HG03060 (cell line): ENCODE data around the gene CDH4.

Experiments
- ATAC-seq: cut with Tn5 transposase; IDR thresholded peaks from one replicate; pipeline ENCODE4 v1.9.1; 2021; ENCODE audit warnings: low read depth, moderate number of reproducible peaks; ENCODE audit not compliant: unreplicated experiment

The CDH4 gene

GRCh38 chr20:61353261-61354000 is 101.4 kb downstream of the CDH4 start:
- no peak for ATAC-seq

DNA sequence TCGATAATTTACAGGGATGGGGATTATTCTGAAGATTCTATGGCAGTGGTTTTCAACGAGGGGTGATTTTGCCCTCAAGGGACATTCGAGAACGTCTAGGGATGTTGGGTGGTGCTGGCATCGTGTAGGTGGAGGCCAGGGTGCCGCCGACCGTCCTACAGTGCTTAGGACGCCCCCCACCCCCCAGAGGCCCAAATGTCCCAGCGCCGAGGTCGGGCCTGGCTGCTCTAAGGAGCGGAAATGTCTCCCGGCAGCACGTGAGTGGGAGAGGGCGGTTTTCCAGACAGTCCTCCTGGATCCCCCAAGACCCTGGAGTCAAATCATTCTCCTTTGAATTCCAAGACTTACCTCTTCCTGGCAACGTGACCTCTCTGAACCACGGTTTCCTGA is 101.9 kb downstream of the CDH4 start:
- ATAC-seq: no peak

- no peak for ATAC-seq
These were observed 102.4 kb downstream of the CDH4 start for GRCh38 chr20:61354501-61354900.

DNA sequence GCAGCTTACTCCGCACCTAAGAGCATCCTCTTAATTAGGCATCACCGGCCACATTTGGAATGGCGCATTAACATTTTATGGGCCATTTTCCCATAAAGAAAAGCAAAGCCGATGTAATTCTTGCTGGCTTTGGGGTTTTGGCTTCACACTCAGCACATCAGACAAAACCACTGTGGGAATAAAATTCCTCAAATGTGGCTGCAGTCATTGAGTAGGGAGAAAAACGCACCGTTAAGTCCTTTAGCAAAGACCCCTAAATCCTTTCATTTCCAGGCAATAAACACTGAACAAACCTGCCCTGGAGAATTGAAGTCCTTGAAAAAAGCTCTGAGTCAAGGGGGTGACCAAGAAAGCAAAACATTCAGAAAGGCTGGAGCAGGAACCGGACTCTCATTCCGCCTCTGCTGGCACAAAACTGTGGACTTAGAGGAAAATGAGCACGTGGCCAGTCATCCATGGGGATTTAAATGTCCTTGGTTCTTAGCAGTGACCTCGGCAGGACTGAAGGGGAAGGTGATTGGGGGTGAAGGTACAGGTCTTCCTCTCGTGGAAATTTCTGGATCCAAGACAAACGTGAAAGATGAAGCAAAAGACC is 102.9 kb downstream of the CDH4 start:
- ATAC-seq: no peak

DNA sequence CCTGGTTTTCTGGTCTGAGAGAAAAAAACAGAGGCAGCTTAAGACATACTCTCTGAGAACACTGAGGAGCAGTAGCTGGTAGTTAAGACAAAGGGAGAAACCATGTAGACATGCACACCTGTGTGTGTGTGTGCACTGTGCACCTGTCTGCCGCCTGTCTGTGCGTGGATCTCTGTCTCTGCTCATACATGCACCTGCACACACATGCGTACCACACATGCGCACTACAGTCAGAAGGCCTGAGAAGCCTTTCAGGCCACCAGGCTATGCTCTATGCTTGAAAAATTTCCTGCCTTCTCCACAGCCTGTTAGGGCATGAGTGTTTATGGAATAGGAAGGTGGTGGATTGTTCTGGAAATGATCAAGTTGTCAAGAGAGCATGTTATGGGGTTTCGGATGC is 103.5 kb downstream of the CDH4 start:
- no peak for ATAC-seq

DNA sequence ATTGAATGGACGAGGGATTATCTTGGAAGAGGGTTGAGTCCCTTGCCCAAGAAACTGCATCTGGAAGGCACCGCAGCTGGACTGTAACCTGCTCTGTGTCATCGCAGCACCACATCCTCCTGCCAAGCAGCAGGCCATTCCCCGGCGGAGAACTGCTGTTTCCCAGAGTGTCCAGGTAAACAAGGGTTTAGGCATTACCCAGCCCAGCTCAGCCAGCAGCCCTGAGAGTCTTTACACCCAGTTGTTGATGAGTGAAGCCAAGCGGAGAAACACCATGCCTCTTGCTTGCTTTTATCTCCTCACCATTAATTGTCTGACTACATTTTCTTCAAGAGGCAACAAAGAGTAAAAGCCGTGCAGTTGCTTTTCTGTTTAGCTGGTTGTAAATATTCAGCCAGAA is 104.1 kb downstream of the CDH4 start:
- no peak for ATAC-seq

- no peak for ATAC-seq
These were observed 105.1 kb downstream of the CDH4 start for GRCh38 chr20:61357119-61357518.

DNA sequence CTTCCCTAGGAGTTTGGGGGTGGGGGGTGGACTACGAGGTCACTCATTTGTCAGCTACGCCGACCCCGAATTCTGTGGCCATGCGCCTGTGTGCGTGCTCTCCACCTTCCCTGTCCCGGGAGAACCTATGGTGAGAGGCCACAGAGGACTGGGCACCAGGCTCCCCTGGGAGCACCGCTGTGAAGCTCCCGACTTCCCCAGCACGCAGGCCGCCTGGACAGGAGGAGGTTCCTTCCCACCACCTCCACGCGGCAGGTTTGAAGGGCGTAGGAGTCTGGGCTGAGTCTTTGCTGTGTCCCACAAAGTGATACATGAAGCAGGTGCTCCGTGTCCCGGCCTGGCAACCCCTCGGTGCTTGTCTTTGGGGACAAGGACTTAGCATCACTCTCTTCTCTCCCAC is 107.2 kb downstream of the CDH4 start:
- no peak for ATAC-seq

DNA sequence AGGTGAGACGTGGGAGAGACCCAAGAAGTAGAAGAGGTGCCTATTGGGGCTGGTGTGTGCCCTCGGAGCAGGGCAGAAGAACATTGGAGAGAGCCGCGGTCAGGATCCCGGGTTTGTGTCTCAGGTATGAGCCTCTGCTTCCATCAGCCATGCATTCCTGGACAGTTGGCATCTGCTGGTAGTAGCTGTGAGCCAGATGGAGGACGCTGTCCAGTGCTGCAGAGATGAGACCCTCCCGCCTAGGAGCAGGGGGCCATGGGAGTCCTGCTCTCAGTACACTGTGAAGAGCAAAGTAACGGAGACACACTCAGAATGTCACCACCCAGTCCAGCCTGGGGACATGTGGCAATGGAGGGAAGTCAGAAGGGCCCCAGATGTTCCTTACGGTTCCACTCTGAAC is 108.2 kb downstream of the CDH4 start:
- no peak for ATAC-seq

DNA sequence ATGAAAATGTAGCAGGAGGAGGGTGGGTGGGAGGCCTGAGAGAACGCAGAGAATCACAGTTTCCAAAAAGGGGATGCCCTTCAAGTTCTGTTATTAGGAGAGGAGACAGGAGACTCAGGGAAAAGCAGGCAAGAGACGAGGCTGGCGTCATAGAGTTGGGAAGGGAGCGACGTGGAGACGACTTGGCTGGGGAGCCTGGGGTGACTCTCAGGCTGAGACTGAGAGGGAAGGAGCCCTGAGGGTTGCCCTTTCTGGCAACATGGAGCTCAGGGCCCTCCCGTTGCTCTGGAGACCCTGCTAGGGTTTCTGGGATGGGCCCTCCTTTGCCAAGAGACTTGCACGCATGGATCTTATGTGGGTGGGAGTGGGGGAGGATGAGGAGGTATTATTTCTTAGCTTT is 108.9 kb downstream of the CDH4 start:
- no peak for ATAC-seq

- no peak for ATAC-seq
These were observed 109.4 kb downstream of the CDH4 start for GRCh38 chr20:61361501-61361900.

DNA sequence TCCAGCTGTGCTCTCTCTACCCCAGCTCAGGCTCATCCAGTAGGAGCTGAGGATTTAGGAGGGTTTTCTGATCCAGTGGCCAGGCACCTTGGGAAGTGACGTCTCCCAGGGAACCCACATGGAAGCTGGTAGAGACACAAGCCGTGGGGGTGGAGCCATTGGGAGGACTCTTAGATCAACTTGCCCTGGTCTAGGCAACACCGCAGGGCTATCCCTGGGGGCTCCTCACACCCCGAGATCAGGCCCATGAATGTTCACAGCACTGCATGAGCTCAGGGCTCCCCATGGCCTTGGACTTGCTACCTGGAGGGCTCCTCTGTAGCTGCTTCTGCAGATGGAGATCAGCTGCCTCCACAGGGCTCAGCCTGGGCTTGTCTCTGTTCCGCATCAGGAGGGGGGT is 112.1 kb downstream of the CDH4 start:
- no peak for ATAC-seq

- no peak for ATAC-seq
These were observed 114.9 kb downstream of the CDH4 start for GRCh38 chr20:61366914-61367313.

DNA sequence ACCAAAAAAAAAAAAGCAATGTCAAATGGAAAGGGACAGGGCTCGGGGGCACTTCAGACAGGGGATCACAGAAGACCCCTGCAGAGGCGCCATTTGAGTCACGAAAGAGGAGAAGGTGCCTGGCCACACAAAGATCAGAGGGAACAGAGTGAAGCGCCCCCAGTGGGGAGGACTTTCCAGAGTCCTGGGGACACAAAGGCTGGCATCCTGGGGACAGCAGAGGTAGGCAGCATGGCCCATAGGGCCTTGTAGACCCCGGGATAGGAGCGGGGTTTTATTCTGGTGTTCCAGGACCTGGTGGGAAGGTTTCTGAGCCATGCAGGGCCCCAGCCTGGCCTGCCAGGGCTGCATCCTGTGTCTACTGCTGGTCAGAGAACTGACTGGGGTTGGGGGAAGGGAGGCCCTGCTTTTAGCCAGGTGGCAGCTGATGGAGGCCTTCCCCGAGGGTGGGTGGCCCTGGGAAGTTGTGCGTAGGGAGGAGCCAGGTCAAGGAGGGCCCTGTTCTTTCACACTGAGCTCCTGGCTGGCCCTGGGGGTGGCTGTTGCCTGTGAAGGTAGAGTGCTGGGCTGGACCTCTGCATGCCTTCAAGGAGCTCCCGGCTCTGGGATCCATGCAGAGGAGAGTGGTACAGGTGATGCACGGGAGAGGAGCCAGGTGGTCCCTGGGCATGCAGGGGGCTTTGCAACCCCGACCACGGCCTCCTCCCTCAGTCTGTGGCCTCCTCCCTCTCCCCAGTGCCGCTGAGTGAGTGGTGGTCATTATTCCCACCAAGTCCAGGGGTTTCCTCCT is 117.9 kb downstream of the CDH4 start:
- no peak for ATAC-seq

DNA sequence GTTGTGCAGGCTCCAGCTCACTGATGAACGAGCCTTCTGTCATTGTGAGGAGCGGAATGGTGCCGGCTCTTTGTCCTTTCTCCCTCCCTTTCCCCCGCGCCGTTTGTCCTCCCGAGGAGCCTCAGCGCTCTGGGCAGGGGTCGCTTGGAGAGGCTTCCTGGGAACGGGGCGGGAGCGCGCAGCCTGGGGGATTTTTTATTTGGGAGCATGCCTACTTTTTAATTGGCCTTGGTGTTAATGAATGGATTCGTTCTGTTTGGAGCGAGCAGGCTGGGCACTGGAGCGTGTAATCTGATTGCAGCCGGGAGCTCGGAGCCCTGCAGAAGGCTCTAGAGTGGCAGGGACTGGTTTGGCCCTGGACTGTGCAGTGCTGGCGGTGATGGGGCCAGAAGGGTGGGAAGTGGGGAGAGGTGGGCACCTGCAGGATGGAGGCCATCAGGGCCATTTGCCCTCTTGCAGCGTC is 118.8 kb downstream of the CDH4 start:
- ATAC-seq: no peak

GRCh38 chr20:61371501-61372136 is 119.6 kb downstream of the CDH4 start:
- no peak for ATAC-seq

- ATAC-seq: no peak
These were observed 120.3 kb downstream of the CDH4 start for GRCh38 chr20:61372137-61373054.

- no peak for ATAC-seq
These were observed 121.0 kb downstream of the CDH4 start for GRCh38 chr20:61373055-61373399.

GRCh38 chr20:61373956-61374545 is 122.0 kb downstream of the CDH4 start:
- ATAC-seq: no peak
